GM18505 (cell line): ENCODE measurements around the gene AGAP1.

ENCODE experiments used
- ATAC-seq: cut with Tn5 transposase; IDR thresholded peaks from one replicate; pipeline ENCODE4 v1.9.1; 2021; ENCODE audit not compliant: unreplicated experiment
- POLR2A ChIP-seq: IDR thresholded peaks from 4 replicates; pipeline ENCODE4 v1.6.1; 2011; ENCODE audit warnings: borderline replicate concordance; ENCODE audit not compliant: insufficient read depth, insufficient read length; ENCODE audit errors: extremely low read depth

AGAP1 gene

GRCh38 chr2:235710933-235711332, 217.1 kb downstream of the AGAP1 start:
- ATAC-seq, result no peak

DNA sequence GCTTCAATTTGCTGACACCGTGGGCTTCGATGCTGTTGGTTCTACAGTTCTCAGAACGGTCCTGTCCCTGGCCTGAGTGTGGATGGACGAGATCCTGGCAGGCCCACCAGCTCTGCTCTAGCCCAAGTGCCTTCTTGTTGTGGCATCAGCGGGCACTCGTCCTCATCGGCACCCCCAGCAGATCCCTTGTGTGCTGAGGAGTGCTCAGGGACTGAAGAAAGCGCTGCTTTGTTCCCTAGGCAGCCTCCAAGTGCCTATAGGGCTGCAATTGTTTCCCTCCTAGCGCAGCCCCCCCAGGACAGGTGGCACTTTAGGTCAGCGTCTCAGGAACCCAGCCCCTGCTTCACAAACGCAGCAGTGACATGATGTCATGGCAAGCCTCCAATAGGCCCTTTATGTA, 217.7 kb downstream of the AGAP1 start:
- no peak for ATAC-seq
- TF ChIP-seq POLR2A, result no peak

More at GRCh38 chr2:235710933-235711332, 217.1 kb downstream of the AGAP1 start:
- TF ChIP-seq POLR2A, result no peak

GRCh38 chr2:235712176-235712575, 218.3 kb downstream of the AGAP1 start:
- ATAC-seq, result no peak
- TF ChIP-seq POLR2A, result no peak

DNA sequence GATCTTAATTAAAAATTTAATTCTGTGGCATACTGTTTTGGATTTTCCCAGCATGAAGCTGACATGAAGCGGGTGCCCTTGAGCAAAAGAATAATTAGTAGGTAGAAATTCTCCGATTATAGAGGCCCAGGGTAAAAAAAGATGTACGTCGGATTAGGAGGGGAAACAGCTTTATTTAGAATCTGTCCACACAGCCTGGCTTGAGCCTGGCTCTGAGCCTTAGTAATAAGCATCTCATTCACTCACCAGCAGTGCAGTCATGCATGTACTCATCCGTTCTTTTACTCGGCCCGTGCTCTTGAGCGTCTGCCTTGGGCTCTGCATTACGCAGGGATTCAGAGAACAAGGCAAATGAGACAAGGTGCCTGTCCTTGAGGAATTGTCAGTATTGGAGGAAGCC, 219.3 kb downstream of the AGAP1 start:
- ATAC-seq, result no peak
- no peak for TF ChIP-seq POLR2A

- no peak for TF ChIP-seq POLR2A
- ATAC-seq, result no peak
Observed at GRCh38 chr2:235715601-235716000, 221.8 kb downstream of the AGAP1 start.

- no peak for TF ChIP-seq POLR2A
- no peak for ATAC-seq
Observed at GRCh38 chr2:235716875-235717496, 223.1 kb downstream of the AGAP1 start.

DNA sequence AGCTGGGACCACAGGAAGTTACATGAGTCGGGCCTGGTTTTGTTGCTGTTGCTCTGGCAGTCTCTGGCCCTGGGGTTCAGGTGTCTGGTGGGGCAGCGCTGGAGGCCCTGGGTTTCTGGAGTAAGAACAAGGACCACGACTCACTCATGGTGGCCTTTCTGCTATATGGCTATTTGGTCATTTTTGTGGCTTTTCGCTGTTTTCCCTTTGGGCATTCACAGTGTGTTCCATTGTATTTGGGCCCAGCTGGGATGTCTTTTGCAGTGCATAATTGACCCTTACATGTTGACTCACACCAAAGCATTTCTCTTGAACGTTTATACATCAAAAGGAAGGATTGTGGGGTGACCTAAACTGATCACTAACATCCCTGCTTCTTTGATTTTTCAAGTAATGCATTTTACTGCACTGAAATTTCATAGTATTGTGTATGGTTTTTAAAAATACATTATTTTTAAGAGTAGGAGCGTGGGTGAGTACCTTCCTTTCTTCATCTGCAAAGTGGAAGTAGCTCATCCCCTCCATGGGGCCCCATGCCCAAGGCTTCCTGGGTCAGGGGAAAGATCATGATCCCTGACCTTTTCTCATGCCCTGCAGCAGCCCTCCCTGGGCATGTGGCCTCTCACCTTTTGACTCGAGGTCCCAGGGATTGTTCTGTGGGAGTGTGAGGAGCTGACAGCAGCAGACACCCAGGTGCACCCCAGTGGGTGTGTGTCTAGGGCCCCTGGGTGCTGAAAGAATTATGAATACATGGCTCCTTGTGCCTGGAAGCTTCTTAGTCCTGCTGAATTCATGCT, 225.5 kb downstream of the AGAP1 start:
- no peak for TF ChIP-seq POLR2A
- ATAC-seq, result no peak

- ATAC-seq, result no peak
- no peak for TF ChIP-seq POLR2A
Observed at GRCh38 chr2:235721625-235722024, 227.8 kb downstream of the AGAP1 start.

DNA sequence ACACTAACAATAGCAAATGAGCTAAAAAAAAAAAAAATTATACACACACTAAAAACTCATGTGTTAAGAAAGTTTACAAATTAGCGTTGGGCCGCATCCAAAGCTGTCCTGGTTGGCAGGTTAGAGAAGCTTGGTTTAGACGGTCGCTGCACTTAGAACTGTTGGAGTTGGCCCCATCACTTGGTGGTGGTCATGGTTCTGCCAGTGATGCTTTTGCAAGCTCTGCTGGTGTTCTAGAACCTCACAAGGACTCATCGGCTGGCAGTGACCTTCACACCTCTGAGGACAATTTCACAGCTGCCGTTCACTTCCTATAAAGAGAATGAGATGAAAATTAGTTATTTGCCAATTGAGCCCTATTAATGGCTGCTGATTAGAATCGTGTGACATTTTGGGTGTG, 229.0 kb downstream of the AGAP1 start:
- ATAC-seq, result no peak
- no peak for TF ChIP-seq POLR2A

- no peak for TF ChIP-seq POLR2A
- ATAC-seq, result no peak
Observed at GRCh38 chr2:235723371-235723770, 229.5 kb downstream of the AGAP1 start.

GRCh38 chr2:235723811-235724465, 230.1 kb downstream of the AGAP1 start:
- no peak for TF ChIP-seq POLR2A
- ATAC-seq, result no peak

- TF ChIP-seq POLR2A, result no peak
- ATAC-seq, result no peak
Observed at GRCh38 chr2:235725016-235725489, 231.2 kb downstream of the AGAP1 start.

DNA sequence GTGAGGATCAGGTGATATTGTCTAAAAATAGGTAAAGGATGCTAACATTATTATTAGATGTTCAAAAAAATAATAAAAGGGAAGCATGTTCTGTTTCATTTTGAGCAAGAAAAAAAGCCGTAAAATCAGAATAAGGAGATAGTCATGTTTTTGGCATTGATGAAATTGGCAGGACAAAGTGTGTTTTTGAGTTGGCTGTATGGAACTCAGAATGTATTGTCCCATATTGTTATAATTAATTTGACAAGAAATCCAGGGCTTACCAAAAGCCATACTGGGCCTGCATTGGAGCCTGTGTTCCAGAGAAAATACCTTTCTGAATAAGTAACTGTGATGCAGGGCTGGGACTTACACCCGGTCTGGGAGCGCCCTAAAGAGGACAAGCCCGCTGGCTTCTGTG, 232.0 kb downstream of the AGAP1 start:
- no peak for TF ChIP-seq POLR2A
- ATAC-seq, result no peak

GRCh38 chr2:235726554-235726953, 232.7 kb downstream of the AGAP1 start:
- TF ChIP-seq POLR2A, result no peak
- no peak for ATAC-seq
